Measurements from ENCODE around the gene SKAP2.

DNA sequence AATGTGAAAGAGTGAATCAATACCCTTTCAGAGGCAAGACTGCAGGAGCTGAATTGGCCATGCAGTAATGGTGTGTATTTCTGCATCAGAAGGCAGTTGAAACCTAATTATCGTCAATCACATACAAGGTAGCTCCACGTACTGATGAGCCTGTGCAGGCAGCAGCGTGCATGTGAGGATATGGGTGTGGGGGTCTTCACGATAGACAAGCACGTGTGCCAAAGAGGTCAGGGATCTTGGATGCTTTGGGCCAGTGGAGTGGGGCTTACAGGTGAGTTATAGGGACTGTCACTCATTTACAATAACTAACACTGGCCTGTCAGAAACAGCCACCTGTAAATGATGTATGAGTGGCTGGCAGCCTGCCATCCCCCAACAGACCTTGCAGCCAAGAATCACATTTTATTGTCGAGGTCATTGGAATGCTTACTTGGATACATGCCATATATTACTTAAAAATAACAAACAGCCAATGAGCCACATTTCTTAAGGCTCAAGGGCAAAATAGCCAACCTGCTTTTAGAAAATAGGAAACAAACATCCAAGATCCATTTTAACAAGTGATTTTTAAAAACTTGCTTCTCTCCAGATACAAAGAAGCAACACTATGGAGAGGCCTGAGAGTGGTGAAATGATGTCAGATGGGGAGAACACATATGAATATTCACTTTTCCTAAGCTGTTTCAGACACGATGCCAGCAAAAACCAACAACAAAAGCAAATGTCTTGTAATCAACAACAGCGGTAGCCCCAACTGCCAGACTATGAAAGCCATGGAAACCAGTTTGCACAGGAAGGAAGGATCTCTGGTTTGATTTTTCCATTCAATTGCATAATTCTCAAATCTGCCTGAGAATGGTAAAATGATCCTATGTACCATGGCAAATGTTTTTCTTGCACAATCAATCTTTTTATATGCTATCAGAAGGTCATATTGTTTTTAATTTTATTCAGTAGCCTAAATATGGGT lies 210.7 kb downstream of the SKAP2 start:
- TF ChIP-seq, protein P1, sequence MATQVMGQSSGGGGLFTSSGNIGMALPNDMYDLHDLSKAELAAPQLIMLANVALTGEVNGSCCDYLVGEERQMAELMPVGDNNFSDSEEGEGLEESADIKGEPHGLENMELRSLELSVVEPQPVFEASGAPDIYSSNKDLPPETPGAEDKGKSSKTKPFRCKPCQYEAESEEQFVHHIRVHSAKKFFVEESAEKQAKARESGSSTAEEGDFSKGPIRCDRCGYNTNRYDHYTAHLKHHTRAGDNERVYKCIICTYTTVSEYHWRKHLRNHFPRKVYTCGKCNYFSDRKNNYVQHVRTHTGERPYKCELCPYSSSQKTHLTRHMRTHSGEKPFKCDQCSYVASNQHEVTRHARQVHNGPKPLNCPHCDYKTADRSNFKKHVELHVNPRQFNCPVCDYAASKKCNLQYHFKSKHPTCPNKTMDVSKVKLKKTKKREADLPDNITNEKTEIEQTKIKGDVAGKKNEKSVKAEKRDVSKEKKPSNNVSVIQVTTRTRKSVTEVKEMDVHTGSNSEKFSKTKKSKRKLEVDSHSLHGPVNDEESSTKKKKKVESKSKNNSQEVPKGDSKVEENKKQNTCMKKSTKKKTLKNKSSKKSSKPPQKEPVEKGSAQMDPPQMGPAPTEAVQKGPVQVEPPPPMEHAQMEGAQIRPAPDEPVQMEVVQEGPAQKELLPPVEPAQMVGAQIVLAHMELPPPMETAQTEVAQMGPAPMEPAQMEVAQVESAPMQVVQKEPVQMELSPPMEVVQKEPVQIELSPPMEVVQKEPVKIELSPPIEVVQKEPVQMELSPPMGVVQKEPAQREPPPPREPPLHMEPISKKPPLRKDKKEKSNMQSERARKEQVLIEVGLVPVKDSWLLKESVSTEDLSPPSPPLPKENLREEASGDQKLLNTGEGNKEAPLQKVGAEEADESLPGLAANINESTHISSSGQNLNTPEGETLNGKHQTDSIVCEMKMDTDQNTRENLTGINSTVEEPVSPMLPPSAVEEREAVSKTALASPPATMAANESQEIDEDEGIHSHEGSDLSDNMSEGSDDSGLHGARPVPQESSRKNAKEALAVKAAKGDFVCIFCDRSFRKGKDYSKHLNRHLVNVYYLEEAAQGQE (IDR thresholded peaks at IDR 0.05), result no peak
- no peak for TF ChIP-seq RAD21 (conservative IDR thresholded peaks at IDR 0.05 in 1 of 2, IDR thresholded peaks at IDR 0.05 in 1 of 2)
- TF ChIP-seq, protein P2, sequence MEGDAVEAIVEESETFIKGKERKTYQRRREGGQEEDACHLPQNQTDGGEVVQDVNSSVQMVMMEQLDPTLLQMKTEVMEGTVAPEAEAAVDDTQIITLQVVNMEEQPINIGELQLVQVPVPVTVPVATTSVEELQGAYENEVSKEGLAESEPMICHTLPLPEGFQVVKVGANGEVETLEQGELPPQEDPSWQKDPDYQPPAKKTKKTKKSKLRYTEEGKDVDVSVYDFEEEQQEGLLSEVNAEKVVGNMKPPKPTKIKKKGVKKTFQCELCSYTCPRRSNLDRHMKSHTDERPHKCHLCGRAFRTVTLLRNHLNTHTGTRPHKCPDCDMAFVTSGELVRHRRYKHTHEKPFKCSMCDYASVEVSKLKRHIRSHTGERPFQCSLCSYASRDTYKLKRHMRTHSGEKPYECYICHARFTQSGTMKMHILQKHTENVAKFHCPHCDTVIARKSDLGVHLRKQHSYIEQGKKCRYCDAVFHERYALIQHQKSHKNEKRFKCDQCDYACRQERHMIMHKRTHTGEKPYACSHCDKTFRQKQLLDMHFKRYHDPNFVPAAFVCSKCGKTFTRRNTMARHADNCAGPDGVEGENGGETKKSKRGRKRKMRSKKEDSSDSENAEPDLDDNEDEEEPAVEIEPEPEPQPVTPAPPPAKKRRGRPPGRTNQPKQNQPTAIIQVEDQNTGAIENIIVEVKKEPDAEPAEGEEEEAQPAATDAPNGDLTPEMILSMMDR (IDR thresholded peaks at IDR 0.05), result no peak
- TF ChIP-seq BHLHE40 (IDR thresholded peaks at IDR 0.05; ENCODE audit: low read depth, low read length), result no peak
- no peak for TF ChIP-seq ZSCAN20 (CRISPR knock-in tag; IDR thresholded peaks at IDR 0.05)
- TF ChIP-seq, protein P3, sequence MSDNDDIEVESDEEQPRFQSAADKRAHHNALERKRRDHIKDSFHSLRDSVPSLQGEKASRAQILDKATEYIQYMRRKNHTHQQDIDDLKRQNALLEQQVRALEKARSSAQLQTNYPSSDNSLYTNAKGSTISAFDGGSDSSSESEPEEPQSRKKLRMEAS (IDR thresholded peaks at IDR 0.05), result no peak

Measured in A549 (cell line).